NCI-H2107 (cell line): ENCODE measurements around the gene SLC4A1AP.
"Not testable (repeated sequence)": the region's sequence is repeated elsewhere in the genome, so short reads cannot be mapped to it uniquely, and the experiment has no call there.

Experiments
- DNase-seq: peaks from one replicate; lab custom pipeline; 2025; lab: John Stamatoyannopoulos, UW

Gene SLC4A1AP

DNA sequence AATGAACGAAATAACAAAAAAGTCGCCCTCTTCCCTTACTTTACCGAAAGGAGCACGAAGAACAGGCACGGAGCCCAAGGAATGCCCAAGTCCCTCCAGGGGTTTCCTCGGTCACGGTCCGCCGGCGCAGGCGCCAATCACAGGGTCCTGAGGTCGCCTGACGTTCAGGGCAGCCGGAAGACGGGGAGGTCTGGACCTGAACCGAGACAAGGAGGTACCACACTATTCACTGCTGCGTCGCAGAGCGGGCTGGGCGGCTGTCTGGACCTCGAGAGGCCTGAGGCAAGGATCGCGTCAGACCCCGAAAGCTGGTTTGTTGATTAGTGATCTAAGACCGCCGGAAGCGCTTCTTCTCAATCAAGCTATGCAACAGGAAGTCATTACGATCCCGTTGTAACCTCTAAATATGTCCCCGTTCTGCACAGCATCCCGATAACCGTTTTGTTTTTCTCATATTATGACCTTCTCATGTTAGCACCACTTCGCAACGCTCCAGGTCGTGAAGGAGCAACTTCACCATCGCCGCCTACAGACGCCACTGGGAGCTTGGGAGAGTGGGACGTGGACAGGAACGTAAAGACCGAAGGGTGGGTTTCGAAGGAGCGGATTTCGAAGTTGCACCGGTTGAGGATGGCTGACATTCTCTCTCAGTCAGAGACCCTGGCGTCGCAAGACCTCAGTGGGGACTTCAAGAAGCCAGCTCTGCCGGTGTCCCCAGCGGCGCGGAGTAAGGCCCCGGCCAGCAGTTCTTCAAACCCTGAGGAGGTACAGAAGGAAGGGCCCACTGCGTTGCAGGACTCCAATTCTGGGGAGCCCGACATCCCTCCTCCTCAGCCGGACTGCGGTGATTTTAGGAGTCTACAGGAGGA is at the start of gene SLC4A1AP, which contains the start of gene SUPT7L:
Gene SLC4A1AP, plus strand, starts transcription at position 605 of the 869 bp plus-strand sequence. Its CDS starts 26 bp downstream, at position 631.
Gene SUPT7L, minus strand, starts transcription at position 330 of the 869 bp plus-strand sequence. CDS start 1,422 bp downstream, outside the sequence.
- DNase-seq, result peak; percentile 75

- DNase-seq, result no peak
These were observed 49.7 kb upstream of the SLC4A1AP start for GRCh38 chr2:27613985-27614384.

- no peak for DNase-seq
These were observed 48.4 kb upstream of the SLC4A1AP start for GRCh38 chr2:27615316-27615715.

GRCh38 chr2:27621524-27621923 is 42.2 kb upstream of the SLC4A1AP start:
- no peak for DNase-seq

DNA sequence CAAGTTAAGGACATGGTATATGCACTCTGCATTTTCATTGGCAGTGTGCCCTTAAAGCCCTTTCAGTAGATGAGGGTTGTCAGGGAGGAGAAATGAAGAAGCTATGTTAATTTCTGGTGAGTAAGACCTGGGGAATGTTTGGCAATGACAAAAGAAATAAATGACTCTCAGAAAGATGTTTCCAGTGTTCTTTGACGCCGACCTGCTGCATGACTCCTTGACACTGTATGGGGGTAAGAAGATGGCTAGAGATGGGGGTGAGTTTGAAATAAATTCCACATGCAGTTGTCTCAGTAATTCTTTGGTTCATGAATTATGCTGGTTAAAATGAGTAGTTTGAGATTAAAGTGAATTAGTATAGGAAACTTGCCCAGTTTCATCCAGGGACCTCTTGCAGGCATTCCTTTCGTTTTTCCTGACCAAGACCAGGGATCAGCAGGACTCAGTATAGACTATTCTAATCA is 40.7 kb upstream of the SLC4A1AP start:
- DNase-seq, result no peak

DNA sequence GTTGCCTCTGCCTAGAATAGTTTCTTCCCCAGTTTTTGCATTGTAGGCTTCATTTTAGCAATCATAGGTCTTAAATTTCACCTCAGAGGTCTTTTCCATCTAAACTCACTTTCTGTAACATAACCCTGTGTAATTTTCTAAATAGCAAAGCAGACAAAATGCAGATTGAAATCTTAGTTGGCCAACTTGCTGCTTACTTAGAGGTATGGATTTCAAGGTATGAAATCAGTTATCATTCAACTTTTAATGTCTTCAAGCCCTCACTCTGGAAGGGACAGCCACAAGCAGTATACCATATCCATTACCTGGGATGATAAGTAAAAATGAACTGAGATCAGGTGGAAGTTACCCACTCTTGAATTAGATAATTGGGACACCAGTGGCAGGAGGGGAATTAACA is 38.7 kb upstream of the SLC4A1AP start:
- no peak for DNase-seq

GRCh38 chr2:27626323-27626722 is 37.4 kb upstream of the SLC4A1AP start:
- DNase-seq, result not testable (repeated sequence)

DNA sequence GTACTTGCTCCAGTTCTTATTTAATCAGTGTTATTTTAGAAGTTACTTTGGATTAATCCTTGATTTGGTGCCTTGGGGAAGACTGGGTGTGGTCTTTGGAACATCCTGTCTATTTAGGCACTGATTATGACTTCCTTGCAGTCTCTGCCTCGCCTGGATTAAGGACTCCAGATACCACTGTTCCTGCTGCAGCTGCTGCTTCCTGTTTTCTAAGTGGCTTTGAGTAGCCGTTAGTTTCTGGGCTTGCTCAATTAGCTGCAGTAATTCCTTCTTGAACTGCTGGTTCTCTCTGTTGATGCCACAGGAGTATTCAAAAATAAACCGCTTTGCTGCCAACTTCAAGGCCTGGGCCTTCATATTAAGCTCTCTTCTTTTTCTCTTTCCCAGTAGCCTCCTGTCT is 36.8 kb upstream of the SLC4A1AP start:
- not testable (repeated sequence) for DNase-seq

GRCh38 chr2:27627963-27628766 is 35.5 kb upstream of the SLC4A1AP start:
- DNase-seq, result no peak

DNA sequence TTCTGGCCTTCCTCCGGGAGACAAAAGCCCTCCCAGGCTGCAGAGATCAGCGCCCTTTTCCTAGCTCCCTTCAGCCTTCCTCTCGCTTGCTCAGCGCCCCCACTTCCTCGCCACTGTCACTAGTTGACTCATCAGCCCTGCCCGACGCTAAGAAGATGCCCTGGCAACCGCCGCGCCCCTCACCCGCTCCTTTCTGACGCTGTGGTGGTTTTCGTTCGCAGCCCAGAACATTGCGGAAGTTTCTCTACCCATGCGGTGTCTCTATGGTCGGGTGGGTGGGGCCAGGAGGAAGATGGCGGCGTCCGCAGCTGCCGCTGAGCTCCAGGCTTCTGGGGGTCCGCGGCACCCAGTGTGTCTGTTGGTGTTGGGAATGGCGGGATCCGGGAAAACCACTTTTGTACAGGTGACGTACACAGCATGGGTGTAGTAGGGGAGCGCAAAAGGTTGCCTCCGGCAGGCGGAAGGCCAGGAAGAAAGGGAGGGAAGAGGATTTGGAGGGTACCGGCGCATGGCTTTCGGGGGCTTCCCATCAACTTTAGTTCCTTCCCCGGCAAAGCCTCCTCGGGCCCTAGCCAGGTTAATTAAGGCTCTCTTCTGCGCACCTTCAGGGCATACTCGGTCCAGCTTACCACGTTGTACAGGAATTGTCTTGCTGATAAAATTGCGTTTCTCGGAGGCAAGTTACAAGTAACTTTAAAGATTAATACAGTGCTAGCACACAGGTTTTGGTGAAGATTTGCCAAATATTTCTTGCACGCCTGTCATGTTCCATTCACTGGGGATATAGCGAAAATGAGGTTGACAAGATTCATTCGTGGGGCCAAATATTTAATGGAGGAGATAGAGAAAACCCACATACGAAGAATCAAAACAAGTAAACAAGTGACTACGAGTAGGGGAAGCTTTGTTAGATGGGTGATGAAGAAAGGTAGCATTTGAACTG is 34.7 kb upstream of the SLC4A1AP start, which contains the start of the genes CCDC121 and GPN1:
Gene CCDC121, minus strand, starts transcription at position 246 of the 943 bp plus-strand sequence. CDS start 1,213 bp downstream, outside the sequence.
Gene GPN1, plus strand, starts transcription at position 284 of the 943 bp plus-strand sequence. Its CDS starts 9 bp downstream, at position 293.
- DNase-seq, result peak; percentile 49

- not testable (repeated sequence) for DNase-seq
These were observed 33.4 kb upstream of the SLC4A1AP start for GRCh38 chr2:27630257-27630656.

DNA sequence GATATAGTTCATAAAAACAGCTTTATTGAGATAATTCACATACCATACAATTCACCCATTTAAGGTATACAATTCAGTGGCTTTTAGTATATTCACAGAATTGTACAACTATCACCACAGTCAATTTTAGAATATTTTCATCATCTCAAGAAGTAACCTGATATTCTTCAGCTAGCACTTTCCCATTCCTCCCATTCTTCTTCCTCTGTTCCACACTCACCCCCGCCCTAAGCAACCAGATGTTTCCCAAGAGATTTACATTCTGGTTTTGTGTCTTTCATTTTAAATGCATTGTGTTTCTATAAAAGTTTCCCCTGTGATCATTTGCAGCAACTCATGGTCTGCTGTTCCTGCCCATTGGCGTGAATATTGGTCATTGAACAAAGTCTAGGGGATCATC is 29.4 kb upstream of the SLC4A1AP start:
- DNase-seq, result no peak

- no peak for DNase-seq
These were observed 26.9 kb upstream of the SLC4A1AP start for GRCh38 chr2:27636766-27637165.

- DNase-seq, result no peak
These were observed 25.6 kb upstream of the SLC4A1AP start for GRCh38 chr2:27638037-27638637.

DNA sequence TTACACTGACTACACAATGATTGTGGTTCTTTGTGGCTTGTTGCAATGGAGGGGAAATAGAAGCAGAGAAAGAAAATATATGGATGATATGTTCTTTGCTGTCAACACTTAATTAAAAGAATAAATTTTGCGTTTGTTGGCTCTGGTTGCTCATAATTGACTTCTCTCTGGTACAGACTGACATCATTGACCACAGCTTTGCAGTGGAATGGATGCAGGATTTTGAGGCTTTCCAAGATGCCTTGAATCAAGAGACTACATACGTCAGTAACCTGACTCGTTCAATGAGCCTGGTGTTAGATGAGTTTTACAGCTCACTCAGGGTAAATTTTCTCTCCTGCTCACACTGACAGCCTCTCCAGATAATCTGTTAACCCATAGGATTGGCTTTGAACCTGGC is 25.0 kb upstream of the SLC4A1AP start:
- DNase-seq, result no peak

DNA sequence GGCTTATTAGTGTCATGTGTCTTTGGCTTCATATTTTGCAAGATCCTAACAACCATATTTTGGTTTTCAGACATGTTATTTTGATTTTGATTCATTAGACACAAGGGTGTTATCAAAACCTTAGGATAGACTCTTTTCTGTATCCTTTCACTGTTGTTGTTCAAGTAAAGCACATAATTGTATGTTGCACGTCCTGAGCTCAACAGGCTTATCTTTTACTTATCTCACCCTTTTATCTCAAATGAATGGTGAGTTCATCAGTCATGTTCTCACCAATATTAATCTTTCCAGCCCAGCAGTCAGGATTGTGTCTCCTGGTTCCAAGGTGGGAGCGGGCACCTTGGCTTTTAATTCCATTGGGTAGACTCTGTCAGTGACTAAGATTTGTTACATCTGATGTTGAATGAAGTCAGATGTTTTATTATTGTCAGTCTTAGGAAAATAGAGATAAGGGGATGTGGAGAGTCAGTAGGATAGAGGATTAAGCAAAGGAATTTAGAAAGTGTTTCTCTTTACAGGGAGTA is 22.9 kb upstream of the SLC4A1AP start:
- DNase-seq, result no peak

- no peak for DNase-seq
These were observed 18.5 kb upstream of the SLC4A1AP start for GRCh38 chr2:27645197-27645596.

- no peak for DNase-seq
These were observed 16.4 kb upstream of the SLC4A1AP start for GRCh38 chr2:27647289-27647688.

GRCh38 chr2:27647737-27648136 is 16.0 kb upstream of the SLC4A1AP start:
- DNase-seq, result no peak

DNA sequence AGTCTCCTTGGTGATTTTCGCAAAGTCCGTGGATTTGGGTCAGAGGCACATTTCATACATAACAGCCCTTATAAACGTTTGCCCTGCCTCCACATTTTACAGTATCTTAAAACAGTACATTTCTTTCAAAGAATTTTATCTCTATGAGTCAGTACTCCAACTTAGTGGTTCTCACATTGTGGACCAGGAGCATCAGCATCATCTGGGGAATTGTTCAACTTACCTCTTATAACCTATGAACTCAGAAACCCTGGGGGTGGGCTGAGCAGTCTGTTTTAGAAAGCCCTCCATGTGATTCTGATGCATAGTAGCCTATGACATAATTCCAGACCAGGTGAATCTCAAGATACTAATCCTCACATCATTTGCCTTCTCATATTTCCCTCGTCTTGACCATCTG is 12.6 kb upstream of the SLC4A1AP start:
- no peak for DNase-seq

DNA sequence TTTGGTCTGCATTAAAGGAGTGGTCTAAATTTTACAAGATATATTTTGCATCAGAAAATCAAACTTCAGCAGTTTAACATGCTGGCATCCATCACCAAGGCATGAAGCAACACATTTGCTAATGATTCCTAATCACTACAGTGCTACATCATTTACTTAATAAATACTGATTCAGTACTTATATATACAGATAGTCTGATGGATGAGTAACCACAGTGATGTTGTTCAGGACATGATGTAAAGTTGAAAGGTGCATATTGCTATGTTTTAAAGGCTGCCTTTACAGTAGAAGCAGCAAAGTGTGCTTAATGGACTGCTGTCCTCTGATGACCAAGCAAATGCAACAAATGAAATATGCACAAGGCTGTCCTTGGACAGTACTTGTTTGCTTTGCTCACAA is 11.3 kb upstream of the SLC4A1AP start:
- DNase-seq, result no peak
